Ishikawa (cell line): Measurements from ENCODE around the gene OPCML.

ENCODE experiments used
- FOXM1 ChIP-seq: IDR thresholded peaks from 2 replicates; pipeline ENCODE4 v1.6.1; 2012; ENCODE audit warnings: low read depth, borderline replicate concordance
- RAD21 ChIP-seq: IDR thresholded peaks from 2 replicates; pipeline ENCODE4 v1.6.1; 2012; ENCODE audit warnings: low read depth
- TAF1 ChIP-seq: IDR thresholded peaks from 2 replicates; pipeline ENCODE4 v1.6.1; 2012; ENCODE audit warnings: low read depth, mild to moderate bottlenecking
- TCF12 ChIP-seq: IDR thresholded peaks from 2 replicates; pipeline ENCODE4 v1.6.1; 2012; ENCODE audit warnings: low read depth
- TEAD4 ChIP-seq: IDR thresholded peaks from 2 replicates; pipeline ENCODE4 v1.6.1; 2012
- YY1 ChIP-seq: IDR thresholded peaks from 2 replicates; pipeline ENCODE4 v1.6.1; 2012; ENCODE audit warnings: low read depth
- TF ChIP-seq, protein P1 (sequence below): IDR thresholded peaks from 2 replicates; pipeline ENCODE4 v1.6.1; 2012

DNA sequence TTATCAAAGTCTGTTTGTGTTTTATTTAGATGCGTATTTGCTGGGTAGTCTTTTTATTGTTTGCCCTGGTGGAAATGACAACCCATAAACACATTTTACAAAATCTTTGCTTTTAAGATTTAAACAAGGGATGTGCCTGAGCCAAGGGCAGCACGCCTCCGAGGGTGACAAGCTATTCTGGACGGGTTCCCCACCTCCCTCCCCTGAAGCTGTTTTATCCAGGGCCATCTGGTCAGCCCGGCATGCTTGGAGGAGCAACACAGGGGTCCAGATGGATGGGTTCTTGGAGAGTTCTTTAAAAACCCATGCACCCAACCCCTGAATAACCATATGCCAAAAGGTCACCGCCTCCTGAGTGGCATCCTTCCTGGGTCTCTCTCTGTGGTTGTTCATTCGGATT lies 408.9 kb downstream of the OPCML start:
- TF ChIP-seq, protein P1, sequence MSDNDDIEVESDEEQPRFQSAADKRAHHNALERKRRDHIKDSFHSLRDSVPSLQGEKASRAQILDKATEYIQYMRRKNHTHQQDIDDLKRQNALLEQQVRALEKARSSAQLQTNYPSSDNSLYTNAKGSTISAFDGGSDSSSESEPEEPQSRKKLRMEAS, result no peak
- TF ChIP-seq RAD21 (no peak), FOXM1 (no peak), TAF1 (no peak), TCF12 (no peak), TEAD4 (no peak), YY1 (no peak)
